ENCODE results near the gene RNF20. TPM values are rescaled to one million over a fixed set of nuclear protein-coding genes. Genes with fewer than 3 reads are reported as not detected.

The RNF20 gene
- total and polyA plus RNA-seq, 7 donors, result 19.4 to 56.9 (median 41.1) TPM

GRCh38 chr9:101571114-101571513 is 37.5 kb downstream of the RNF20 start:
- ATAC-seq (no peak), DNase-seq (no peak)
- Histone ChIP-seq H3K27me3 (ENCODE audit: insufficient read depth in 3 of 3, low read length in 2 of 3) (no peaks in the 10 kb centered on the region), H3K36me3 (ENCODE audit: insufficient read depth in 1 of 2, low read depth in 1 of 2) (peaks cover 10 to 43% of the 10 kb centered on the region in 2 donors), H3K9me3 (no peaks in the 10 kb centered on the region), H3K4me3 (no peak overlapping the region), H3K4me1 (no peaks in the 10 kb centered on the region), H3K27ac (no peak overlapping the region)
- 67 to 83% (median 79%) methylated on average over 1 of the region's 1 CpG for WGBS, 3 donors
- intact Hi-C loops (cut with DNase I), result no loop called here
- TF ChIP-seq CTCF (IDR thresholded peaks at IDR 0.05), result no peak

DNA sequence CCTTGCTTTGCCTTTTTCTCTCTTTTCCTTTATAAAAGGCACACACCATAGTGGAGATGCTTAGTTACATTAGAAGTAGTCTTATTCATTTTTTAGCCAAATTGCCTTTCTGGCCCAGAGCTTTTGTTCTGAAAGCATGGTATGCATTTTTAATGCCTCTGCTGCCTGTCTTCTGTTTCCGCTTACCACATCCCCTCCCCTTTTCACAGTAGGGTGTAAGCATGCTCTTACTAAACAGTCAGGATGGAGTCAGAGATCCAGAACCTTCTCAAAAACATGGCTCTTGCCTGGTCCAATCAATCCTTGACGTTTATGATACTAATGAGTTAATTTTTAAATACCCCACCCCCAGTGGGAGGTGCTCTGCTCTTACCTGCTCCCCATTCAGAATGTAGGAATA is 38.7 kb downstream of the RNF20 start:
- Histone ChIP-seq H3K9me3 (no peaks in the 10 kb centered on the region), H3K4me1 (no peaks in the 10 kb centered on the region), H3K4me3 (no peak overlapping the region), H3K36me3 (ENCODE audit: insufficient read depth in 1 of 2, low read depth in 1 of 2) (peaks cover 10 to 31% of the 10 kb centered on the region in 2 donors), H3K27ac (no peak overlapping the region), H3K27me3 (ENCODE audit: insufficient read depth in 3 of 3, low read length in 2 of 3) (no peaks in the 10 kb centered on the region)
- 52 to 84% (median 60%) methylated on average over 2 of the region's 2 CpGs for WGBS, 3 donors
- TF ChIP-seq CTCF (IDR thresholded peaks at IDR 0.05), result no peak
- no peak for DNase-seq
- no peak for ATAC-seq
- intact Hi-C loops (cut with DNase I), result no loop called here

GRCh38 chr9:101574731-101575333 is 41.2 kb downstream of the RNF20 start:
- intact Hi-C loops (cut with DNase I), result no loop called here
- H3K36me3 ChIP-seq (ENCODE audit: insufficient read depth in 1 of 2, low read depth in 1 of 2), result peaks cover under 1 to 8% of the 10 kb centered on the region in 2 donors
- no peak for ATAC-seq
- no peaks in the 10 kb centered on the region for H3K4me1 ChIP-seq
- no peak for DNase-seq
- H3K4me3 ChIP-seq, result no peak overlapping the region
- H3K9me3 ChIP-seq, result no peaks in the 10 kb centered on the region
- no peak overlapping the region for H3K27ac ChIP-seq
- no peak for TF ChIP-seq CTCF (IDR thresholded peaks at IDR 0.05)
- H3K27me3 ChIP-seq (ENCODE audit: insufficient read depth in 3 of 3, low read length in 2 of 3), result no peaks in the 10 kb centered on the region

GRCh38 chr9:101578378-101578777 is 44.7 kb downstream of the RNF20 start:
- Histone ChIP-seq H3K27ac (no peak overlapping the region), H3K4me3 (no peak overlapping the region), H3K27me3 (ENCODE audit: insufficient read depth in 3 of 3, low read length in 2 of 3) (no peaks in the 10 kb centered on the region), H3K36me3 (ENCODE audit: insufficient read depth in 1 of 2, low read depth in 1 of 2) (no peaks in the 10 kb centered on the region), H3K4me1 (no peaks in the 10 kb centered on the region), H3K9me3 (no peaks in the 10 kb centered on the region)
- no peak for TF ChIP-seq CTCF (IDR thresholded peaks at IDR 0.05)
- ATAC-seq (no peak), DNase-seq (no peak)
- 77 to 84% (median 79%) methylated on average over 3 of the region's 3 CpGs for WGBS, 3 donors
- intact Hi-C loops (cut with DNase I), result no loop called here
